ENCODE data around the gene C14orf180.

The C14orf180 gene

GRCh38 chr14:104561632-104562495, 17.7 kb upstream of the C14orf180 start:
- DNase-seq: no peak

- no peak for DNase-seq
These were observed 17.0 kb upstream of the C14orf180 start for GRCh38 chr14:104562606-104563005.

GRCh38 chr14:104563191-104563741, 16.3 kb upstream of the C14orf180 start:
- no peak for DNase-seq

- DNase-seq: peak; percentile 80
These were observed 15.6 kb upstream of the C14orf180 start for GRCh38 chr14:104563742-104564615.

- no peak for DNase-seq
These were observed 14.6 kb upstream of the C14orf180 start for GRCh38 chr14:104564744-104565679.

GRCh38 chr14:104567141-104567956, 12.2 kb upstream of the C14orf180 start:
- no peak for DNase-seq

- no peak for DNase-seq
These were observed 11.7 kb upstream of the C14orf180 start for GRCh38 chr14:104567957-104568225.

GRCh38 chr14:104568620-104569019, 10.9 kb upstream of the C14orf180 start:
- no peak for DNase-seq

- no peak for DNase-seq
These were observed 10.1 kb upstream of the C14orf180 start for GRCh38 chr14:104569435-104569834.

- DNase-seq: no peak
These were observed 8.3 kb upstream of the C14orf180 start for GRCh38 chr14:104571246-104571645.

- no peak for DNase-seq
These were observed 7.4 kb upstream of the C14orf180 start for GRCh38 chr14:104572024-104572626.

- no peak for DNase-seq
These were observed 6.9 kb upstream of the C14orf180 start for GRCh38 chr14:104572668-104573067.

GRCh38 chr14:104573930-104574329, 5.6 kb upstream of the C14orf180 start:
- DNase-seq: no peak

GRCh38 chr14:104574536-104574935, 5.0 kb upstream of the C14orf180 start:
- DNase-seq: no peak

- no peak for DNase-seq
These were observed 4.5 kb upstream of the C14orf180 start for GRCh38 chr14:104574978-104575583.

- DNase-seq: no peak
These were observed 3.2 kb upstream of the C14orf180 start for GRCh38 chr14:104576232-104576969.

- no peak for DNase-seq
These were observed 2.6 kb upstream of the C14orf180 start for GRCh38 chr14:104576970-104577332.

- DNase-seq: no peak
These were observed 2.1 kb upstream of the C14orf180 start for GRCh38 chr14:104577426-104577825.

- DNase-seq: no peak
These were observed 1.7 kb upstream of the C14orf180 start for GRCh38 chr14:104577847-104578301.

- DNase-seq: no peak
These were observed 1.2 kb upstream of the C14orf180 start for GRCh38 chr14:104578321-104578720.

Measured in right kidney (tissue), 1 donor.